A673 (cell line): Measurements from ENCODE around the gene ADAMTS3.

Experiments used
- CTCF ChIP-seq: fragments of 300-800, 200-600 bp; sonication (generic); conservative IDR thresholded peaks from 2 replicates; pipeline ENCODE4 v1.5.1; 2017; ENCODE audit warnings: low read depth, mild to moderate bottlenecking, antibody characterized with exemption, low read length, moderate library complexity, mixed read lengths
- EZH2 ChIP-seq: fragments of 200-600 bp; sonication (generic); IDR thresholded peaks from 2 replicates; pipeline ENCODE4 v1.6.1; 2017; ENCODE audit warnings: borderline replicate concordance, low read depth, mild to moderate bottlenecking, mixed read lengths, antibody characterized with exemption, low read length; ENCODE audit not compliant: poor library complexity, severe bottlenecking

GRCh38 chr4:72564789-72565188 is 4.2 kb downstream of the ADAMTS3 start:
- TF ChIP-seq CTCF (no peak), EZH2 (no peak)
